Measurements from ENCODE around the gene RIOK1.
"Not testable (repeated sequence)": the region's sequence is repeated elsewhere in the genome, so short reads cannot be mapped to it uniquely, and the experiment has no call there.

RIOK1 gene

DNA sequence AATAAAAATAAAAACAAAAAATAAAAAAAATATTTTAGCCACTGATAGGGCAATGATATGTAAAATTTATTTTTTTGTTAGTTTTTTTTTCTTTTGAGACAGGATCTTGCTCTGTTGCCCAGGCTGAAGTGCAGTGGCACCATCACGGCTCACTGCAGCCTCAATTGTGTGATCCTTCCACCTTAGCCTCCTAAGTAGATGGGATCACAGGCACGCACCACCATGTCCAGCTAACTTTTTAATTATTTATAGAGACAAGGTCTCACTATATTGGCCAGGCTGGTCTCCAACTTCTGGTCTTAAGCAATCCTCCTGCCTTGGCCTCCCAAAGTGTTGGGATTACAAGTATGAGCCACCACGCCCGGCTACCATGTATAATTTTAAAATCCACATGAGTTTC lies 59.4 kb downstream of the RIOK1 start:
- FAIRE-seq (no peak), DNase-seq (ENCODE audit: insufficient read length, low spot score) (no peak)
- TF ChIP-seq TAF1 (IDR thresholded peaks at IDR 0.05; ENCODE audit: low read depth, low read length) (no peak), POU2F2 (IDR thresholded peaks at IDR 0.05; ENCODE audit: low read depth, low read length) (no peak), POLR2A (IDR thresholded peaks at IDR 0.05; ENCODE audit: low read depth, low read length) (no peak), POLR2AphosphoS5 (IDR thresholded peaks at IDR 0.05; ENCODE audit: low read depth, low read length) (no peak), SPI1 (IDR thresholded peaks at IDR 0.05; ENCODE audit: low read depth, low read length) (no peak), PAX5 (IDR thresholded peaks at IDR 0.05; ENCODE audit: insufficient read depth, low read length, severe bottlenecking) (no peak)

GRCh38 chr6:7451326-7451725 lies 61.7 kb downstream of the RIOK1 start:
- FAIRE-seq (no peak), DNase-seq (ENCODE audit: insufficient read length, low spot score) (no peak)
- TF ChIP-seq TAF1 (IDR thresholded peaks at IDR 0.05; ENCODE audit: low read depth, low read length): no peak
- TF ChIP-seq SPI1 (IDR thresholded peaks at IDR 0.05; ENCODE audit: low read depth, low read length): no peak
- no peak for TF ChIP-seq POU2F2 (IDR thresholded peaks at IDR 0.05; ENCODE audit: low read depth, low read length)
- TF ChIP-seq PAX5 (IDR thresholded peaks at IDR 0.05; ENCODE audit: insufficient read depth, low read length, severe bottlenecking): no peak
- TF ChIP-seq POLR2A (IDR thresholded peaks at IDR 0.05; ENCODE audit: low read depth, low read length): no peak
- TF ChIP-seq POLR2AphosphoS5 (IDR thresholded peaks at IDR 0.05; ENCODE audit: low read depth, low read length): no peak

- TF ChIP-seq SPI1 (IDR thresholded peaks at IDR 0.05; ENCODE audit: low read depth, low read length): no peak
- TF ChIP-seq POU2F2 (IDR thresholded peaks at IDR 0.05; ENCODE audit: low read depth, low read length): no peak
- TF ChIP-seq POLR2AphosphoS5 (IDR thresholded peaks at IDR 0.05; ENCODE audit: low read depth, low read length): no peak
- no peak for TF ChIP-seq POLR2A (IDR thresholded peaks at IDR 0.05; ENCODE audit: low read depth, low read length)
- no peak for TF ChIP-seq PAX5 (IDR thresholded peaks at IDR 0.05; ENCODE audit: insufficient read depth, low read length, severe bottlenecking)
- TF ChIP-seq TAF1 (IDR thresholded peaks at IDR 0.05; ENCODE audit: low read depth, low read length): no peak
- FAIRE-seq (no peak), DNase-seq (ENCODE audit: insufficient read length, low spot score) (no peak)
These were observed 63.3 kb downstream of the RIOK1 start for GRCh38 chr6:7452898-7453297.

GRCh38 chr6:7454696-7455358 lies 65.2 kb downstream of the RIOK1 start:
- FAIRE-seq (no peak), DNase-seq (ENCODE audit: insufficient read length, low spot score) (no peak)
- TF ChIP-seq POLR2A (IDR thresholded peaks at IDR 0.05; ENCODE audit: low read depth, low read length) (no peak), TAF1 (IDR thresholded peaks at IDR 0.05; ENCODE audit: low read depth, low read length) (no peak), POLR2AphosphoS5 (IDR thresholded peaks at IDR 0.05; ENCODE audit: low read depth, low read length) (no peak), SPI1 (IDR thresholded peaks at IDR 0.05; ENCODE audit: low read depth, low read length) (no peak), PAX5 (IDR thresholded peaks at IDR 0.05; ENCODE audit: insufficient read depth, low read length, severe bottlenecking) (no peak), POU2F2 (IDR thresholded peaks at IDR 0.05; ENCODE audit: low read depth, low read length) (no peak)

DNA sequence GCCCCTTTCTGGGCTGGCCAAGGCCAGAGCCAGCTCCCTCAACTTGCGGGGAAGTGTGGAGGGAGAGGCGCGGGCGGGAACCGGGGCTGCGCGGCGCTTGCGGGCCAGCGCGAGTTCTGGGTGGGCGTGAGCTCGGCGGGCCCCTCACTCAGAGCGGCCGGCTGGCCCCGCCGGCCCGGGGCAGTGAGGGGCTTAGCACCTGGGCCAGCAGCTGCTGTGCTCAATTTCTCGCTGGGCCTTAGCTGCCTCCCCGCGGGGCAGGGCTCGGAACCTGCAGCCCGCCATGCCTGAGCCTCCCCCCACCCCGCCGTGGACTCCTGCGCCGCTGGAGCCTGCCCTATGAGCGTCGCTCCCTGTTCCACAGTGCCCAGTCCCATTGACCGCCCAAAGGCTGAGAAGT lies 66.7 kb downstream of the RIOK1 start:
- not testable (repeated sequence) for DNase-seq (ENCODE audit: insufficient read length, low spot score); FAIRE-seq

DNA sequence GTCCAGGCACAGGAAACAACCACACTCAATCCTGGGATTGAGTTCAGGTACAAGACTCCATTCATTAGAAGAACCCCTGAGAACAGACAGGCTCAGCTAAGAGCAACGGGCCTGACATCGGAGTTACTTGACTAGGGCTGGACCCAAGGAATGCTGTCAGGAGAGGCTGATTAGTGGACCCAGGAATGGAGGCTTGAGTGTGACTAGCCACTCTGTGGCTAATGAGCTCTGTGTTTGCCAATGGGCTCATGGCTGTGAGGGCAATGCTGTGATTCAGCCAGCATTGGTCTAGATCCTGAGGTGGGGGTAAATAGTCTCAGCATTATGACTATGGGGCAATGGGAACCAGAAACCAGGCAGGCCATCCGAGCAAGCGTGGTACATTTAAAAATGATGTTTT lies 71.8 kb downstream of the RIOK1 start:
- FAIRE-seq: no peak
- TF ChIP-seq POU2F2 (IDR thresholded peaks at IDR 0.05; ENCODE audit: low read depth, low read length) (no peak), PAX5 (IDR thresholded peaks at IDR 0.05; ENCODE audit: insufficient read depth, low read length, severe bottlenecking) (no peak), SPI1 (IDR thresholded peaks at IDR 0.05; ENCODE audit: low read depth, low read length) (no peak), POLR2AphosphoS5 (IDR thresholded peaks at IDR 0.05; ENCODE audit: low read depth, low read length) (no peak), TAF1 (IDR thresholded peaks at IDR 0.05; ENCODE audit: low read depth, low read length) (no peak), POLR2A (IDR thresholded peaks at IDR 0.05; ENCODE audit: low read depth, low read length) (no peak)

DNA sequence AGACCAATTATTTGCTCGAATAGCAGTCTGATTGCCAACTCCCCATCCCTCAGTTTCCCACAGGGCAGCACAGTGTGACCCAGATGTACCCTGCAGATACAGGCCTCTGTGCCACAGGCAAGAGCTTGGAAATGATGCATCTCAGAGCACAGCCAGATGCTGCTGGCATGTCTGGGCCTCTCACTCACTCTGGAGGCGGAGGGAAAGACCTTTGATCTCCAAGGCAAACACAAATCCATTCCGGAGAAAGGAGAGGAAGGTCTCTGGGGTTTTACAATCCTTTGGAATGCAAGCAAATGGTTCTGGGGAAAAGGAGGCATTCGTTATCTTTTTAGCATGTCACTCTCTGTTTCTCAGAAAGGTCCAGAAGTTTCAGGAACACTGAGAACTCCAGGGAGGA lies 74.2 kb downstream of the RIOK1 start:
- no peak for TF ChIP-seq TAF1 (IDR thresholded peaks at IDR 0.05; ENCODE audit: low read depth, low read length)
- TF ChIP-seq POU2F2 (IDR thresholded peaks at IDR 0.05; ENCODE audit: low read depth, low read length): no peak
- no peak for TF ChIP-seq POLR2A (IDR thresholded peaks at IDR 0.05; ENCODE audit: low read depth, low read length)
- TF ChIP-seq SPI1 (IDR thresholded peaks at IDR 0.05; ENCODE audit: low read depth, low read length): no peak
- no peak for TF ChIP-seq PAX5 (IDR thresholded peaks at IDR 0.05; ENCODE audit: insufficient read depth, low read length, severe bottlenecking)
- TF ChIP-seq POLR2AphosphoS5 (IDR thresholded peaks at IDR 0.05; ENCODE audit: low read depth, low read length): no peak
- DNase-seq (ENCODE audit: insufficient read length, low spot score): no peak
- FAIRE-seq: no peak

More for the DNA sequence above, 71.8 kb downstream of the RIOK1 start:
- no peak for DNase-seq (ENCODE audit: insufficient read length, low spot score)

- no peak for TF ChIP-seq TAF1 (IDR thresholded peaks at IDR 0.05; ENCODE audit: low read depth, low read length)
- TF ChIP-seq PAX5 (IDR thresholded peaks at IDR 0.05; ENCODE audit: insufficient read depth, low read length, severe bottlenecking): no peak
- TF ChIP-seq SPI1 (IDR thresholded peaks at IDR 0.05; ENCODE audit: low read depth, low read length): no peak
- TF ChIP-seq POLR2AphosphoS5 (IDR thresholded peaks at IDR 0.05; ENCODE audit: low read depth, low read length): no peak
- no peak for TF ChIP-seq POLR2A (IDR thresholded peaks at IDR 0.05; ENCODE audit: low read depth, low read length)
- TF ChIP-seq POU2F2 (IDR thresholded peaks at IDR 0.05; ENCODE audit: low read depth, low read length): no peak
These were observed 77.6 kb downstream of the RIOK1 start for GRCh38 chr6:7467007-7467897.

More at GRCh38 chr6:7467007-7467897, 77.6 kb downstream of the RIOK1 start:
- no peak for DNase-seq (ENCODE audit: insufficient read length, low spot score)
- FAIRE-seq: no peak

Data from GM12891 (cell line).